Vagina (tissue), 2 donors: ENCODE measurements around the gene A4GALT. TPM values are rescaled to one million over a fixed set of nuclear protein-coding genes. Genes with fewer than 3 reads are reported as not detected.

Source experiments
- DNase-seq, 2 donors: peaks; one replicate each; pipeline ENCODE4 v3.0.0-alpha.2; 2017; ENCODE audit errors: extremely low spot score in 2 of 2
- H3K27ac ChIP-seq: fragments of 200-600 bp; sonication (generic); one replicate; pipeline ENCODE4 v1.5.1; 2019
- H3K27me3 ChIP-seq: fragments of 200-600 bp; sonication (generic); one replicate; pipeline ENCODE4 v1.5.1; 2019
- H3K36me3 ChIP-seq, 2 donors: fragments of 200-600 bp; sonication (generic); one replicate each; pipeline ENCODE4 v1.5.1; 2017 to 2019
- H3K4me1 ChIP-seq: fragments of 200-600 bp; sonication (generic); one replicate; pipeline ENCODE4 v1.5.1; 2019
- H3K4me3 ChIP-seq, 2 donors: fragments of 200-600 bp; sonication (generic); 1 replicate in 1 of 2; 2 replicates in 1 of 2; pipeline ENCODE4 v1.5.1; 2016 to 2019
- H3K9me3 ChIP-seq: fragments of 200-600 bp; sonication (generic); one replicate; pipeline ENCODE4 v1.5.1; 2019
- POLR2A ChIP-seq, 2 donors: fragments of 450-650 bp; IDR thresholded peaks; one replicate each; pipeline ENCODE4 v1.6.1; 2017; ENCODE audit warnings: antibody characterized with exemption in 2 of 2, mild to moderate bottlenecking in 2 of 2, moderate library complexity in 2 of 2
- POLR2AphosphoS5 ChIP-seq, 2 donors: sonication (generic); formaldehyde crosslinking; IDR thresholded peaks; one replicate each; pipeline ENCODE4 v1.9.0; 2017; ENCODE audit warnings: antibody characterized with exemption in 2 of 2, mild to moderate bottlenecking in 2 of 2, low read depth in 1 of 2; ENCODE audit not compliant: insufficient read depth in 1 of 2
- intact Hi-C: fragments of 100-400 bp; cut with DNase I; formaldehyde crosslinking; loops from one replicate; pipeline ENCODE4 v1.15.1; 2023
- total RNA-seq: library from RNA; depleted of rRNA; stranded (reverse); fragments of >200 nt; gene quantifications from one replicate; pipeline ENCODE4 v1.2.3, GENCODE V29; 2016
- TF ChIP-seq, protein P1 (sequence below), 3 experiments: fragments of 450-650 bp in 2 of 3; fragments of 200-600 bp in 1 of 3; sonication (generic) in 1 of 3; IDR thresholded peaks; one replicate each; pipeline ENCODE4 v1.5.1; 2017 to 2019; ENCODE audit warnings: antibody characterized with exemption in 3 of 3, mild to moderate bottlenecking in 2 of 3, moderate library complexity in 2 of 3

A4GALT gene
- total RNA-seq, 1 donor from 2014 or later, result 35.6 TPM

DNA sequence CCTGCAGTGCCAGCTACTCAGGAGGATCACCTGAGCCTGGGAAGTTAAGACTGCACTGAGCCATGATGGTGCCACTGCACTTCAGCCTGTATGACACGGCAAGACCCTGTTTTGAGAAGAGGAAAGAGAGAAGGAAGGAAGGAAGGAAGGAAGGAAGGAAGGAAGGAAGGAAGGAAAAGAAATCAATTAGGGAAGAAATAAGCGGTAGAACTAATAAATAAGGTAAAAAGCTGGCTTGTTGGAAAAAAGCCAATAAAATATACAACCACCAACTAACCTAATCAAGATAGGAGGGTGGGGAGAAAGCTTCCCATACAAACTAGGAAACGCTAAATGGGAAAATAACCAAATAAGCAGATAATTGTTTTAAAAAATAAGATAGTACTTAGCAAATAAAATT, 12.3 kb downstream of the A4GALT start:
- intact Hi-C loops, result no loop called here
- Histone ChIP-seq H3K27ac (no peak overlapping the region), H3K36me3 (peaks cover 0 to 6% of the 10 kb centered on the region in 2 donors), H3K4me1 (peaks cover 37% of the 10 kb centered on the region), H3K9me3 (no peaks in the 10 kb centered on the region), H3K27me3 (no peaks in the 10 kb centered on the region), H3K4me3 (no peak overlapping the region)
- no peak for DNase-seq
- no peak for TF ChIP-seq POLR2AphosphoS5 (IDR thresholded peaks at IDR 0.05; ENCODE audit: insufficient read depth in 1 of 2, low read depth in 1 of 2)
- TF ChIP-seq, protein P1, sequence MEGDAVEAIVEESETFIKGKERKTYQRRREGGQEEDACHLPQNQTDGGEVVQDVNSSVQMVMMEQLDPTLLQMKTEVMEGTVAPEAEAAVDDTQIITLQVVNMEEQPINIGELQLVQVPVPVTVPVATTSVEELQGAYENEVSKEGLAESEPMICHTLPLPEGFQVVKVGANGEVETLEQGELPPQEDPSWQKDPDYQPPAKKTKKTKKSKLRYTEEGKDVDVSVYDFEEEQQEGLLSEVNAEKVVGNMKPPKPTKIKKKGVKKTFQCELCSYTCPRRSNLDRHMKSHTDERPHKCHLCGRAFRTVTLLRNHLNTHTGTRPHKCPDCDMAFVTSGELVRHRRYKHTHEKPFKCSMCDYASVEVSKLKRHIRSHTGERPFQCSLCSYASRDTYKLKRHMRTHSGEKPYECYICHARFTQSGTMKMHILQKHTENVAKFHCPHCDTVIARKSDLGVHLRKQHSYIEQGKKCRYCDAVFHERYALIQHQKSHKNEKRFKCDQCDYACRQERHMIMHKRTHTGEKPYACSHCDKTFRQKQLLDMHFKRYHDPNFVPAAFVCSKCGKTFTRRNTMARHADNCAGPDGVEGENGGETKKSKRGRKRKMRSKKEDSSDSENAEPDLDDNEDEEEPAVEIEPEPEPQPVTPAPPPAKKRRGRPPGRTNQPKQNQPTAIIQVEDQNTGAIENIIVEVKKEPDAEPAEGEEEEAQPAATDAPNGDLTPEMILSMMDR (IDR thresholded peaks at IDR 0.05), result no peak
- no peak for TF ChIP-seq POLR2A (IDR thresholded peaks at IDR 0.05)

DNA sequence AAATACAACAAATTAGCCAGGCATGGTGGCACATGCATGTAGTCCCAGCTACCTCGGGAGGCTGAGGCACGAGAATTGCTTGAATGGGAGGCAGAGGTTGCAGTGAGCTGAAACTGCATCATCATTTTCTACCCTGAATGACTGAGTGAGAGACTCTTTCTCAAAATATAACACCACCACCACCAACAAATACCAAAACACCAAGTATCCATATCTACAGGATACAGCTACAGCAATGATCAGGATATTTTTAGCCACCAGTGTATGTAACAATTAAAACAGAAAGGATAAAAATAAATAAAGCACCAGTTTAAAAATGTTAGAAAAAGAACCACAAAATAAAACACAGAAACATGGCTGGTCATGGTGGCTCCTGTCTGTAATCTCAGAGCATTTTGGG, 13.2 kb downstream of the A4GALT start:
- no peaks in the 10 kb centered on the region for H3K27me3 ChIP-seq
- H3K36me3 ChIP-seq, result no peaks in the 10 kb centered on the region
- DNase-seq, result no peak
- H3K4me1 ChIP-seq, result peaks cover 38% of the 10 kb centered on the region
- H3K4me3 ChIP-seq, result no peak overlapping the region
- intact Hi-C loops, result no loop called here
- no peaks in the 10 kb centered on the region for H3K9me3 ChIP-seq
- no peak overlapping the region for H3K27ac ChIP-seq
- TF ChIP-seq POLR2A (IDR thresholded peaks at IDR 0.05) (no peak), POLR2AphosphoS5 (IDR thresholded peaks at IDR 0.05; ENCODE audit: insufficient read depth in 1 of 2, low read depth in 1 of 2) (no peak)
- TF ChIP-seq, protein P1 (IDR thresholded peaks at IDR 0.05), result no peak

DNA sequence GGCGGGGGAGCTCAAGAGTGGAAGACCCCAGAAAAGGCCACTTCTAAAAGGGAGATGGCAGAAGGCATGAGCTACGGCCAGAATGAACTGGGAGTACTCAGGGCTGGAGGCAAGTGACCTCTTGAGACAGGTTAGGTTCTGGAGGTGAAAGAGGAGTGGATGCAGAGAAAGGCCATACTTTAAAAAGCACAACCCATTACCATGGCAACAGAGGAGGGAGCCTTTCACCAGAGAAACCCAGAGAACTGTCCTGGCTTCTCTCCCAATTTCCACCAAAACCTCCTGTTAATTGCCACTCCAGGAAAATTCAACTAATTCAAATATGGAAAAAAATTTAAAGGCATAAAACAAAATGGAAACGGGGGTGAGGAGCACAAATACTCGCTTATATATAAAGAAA, 15.8 kb downstream of the A4GALT start:
- intact Hi-C loops, result no loop called here
- TF ChIP-seq, protein P1 (IDR thresholded peaks at IDR 0.05), result no peak
- TF ChIP-seq POLR2AphosphoS5 (IDR thresholded peaks at IDR 0.05; ENCODE audit: insufficient read depth in 1 of 2, low read depth in 1 of 2) (no peak), POLR2A (IDR thresholded peaks at IDR 0.05) (no peak)
- Histone ChIP-seq H3K27me3 (no peaks in the 10 kb centered on the region), H3K36me3 (no peaks in the 10 kb centered on the region), H3K9me3 (no peaks in the 10 kb centered on the region), H3K4me1 (peaks cover 51% of the 10 kb centered on the region), H3K4me3 (no peak overlapping the region), H3K27ac (no peak overlapping the region)
- no peak for DNase-seq

DNA sequence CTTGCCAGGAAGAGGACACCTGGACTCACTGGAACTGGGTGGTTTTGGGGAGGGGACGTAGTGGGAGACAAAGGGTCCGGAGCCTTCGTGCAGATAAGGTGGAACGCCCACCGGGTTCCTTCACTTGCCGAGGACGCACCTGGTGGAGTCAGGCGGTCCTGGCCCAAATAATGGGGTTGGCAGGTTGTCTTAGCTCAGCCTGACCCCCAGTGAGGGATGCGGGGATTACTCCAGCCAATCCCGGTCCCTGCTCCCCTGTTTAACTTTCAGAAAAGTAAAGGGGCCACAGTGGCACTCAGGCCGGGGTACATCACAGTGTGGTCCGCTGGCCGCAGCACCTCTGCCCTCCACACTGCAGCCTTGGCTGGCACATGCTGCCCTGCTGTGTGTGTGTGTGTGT, 18.0 kb downstream of the A4GALT start:
- H3K4me1 ChIP-seq, result peaks cover 73% of the 10 kb centered on the region
- no peaks in the 10 kb centered on the region for H3K36me3 ChIP-seq
- TF ChIP-seq, protein P1 (IDR thresholded peaks at IDR 0.05), result no peak
- TF ChIP-seq POLR2A (IDR thresholded peaks at IDR 0.05) (no peak), POLR2AphosphoS5 (IDR thresholded peaks at IDR 0.05; ENCODE audit: insufficient read depth in 1 of 2, low read depth in 1 of 2) (no peak)
- H3K4me3 ChIP-seq, result no peak overlapping the region
- no peaks in the 10 kb centered on the region for H3K9me3 ChIP-seq
- no peaks in the 10 kb centered on the region for H3K27me3 ChIP-seq
- intact Hi-C loops, result no loop called here
- H3K27ac ChIP-seq, result no peak overlapping the region
- DNase-seq, result no peak

DNA sequence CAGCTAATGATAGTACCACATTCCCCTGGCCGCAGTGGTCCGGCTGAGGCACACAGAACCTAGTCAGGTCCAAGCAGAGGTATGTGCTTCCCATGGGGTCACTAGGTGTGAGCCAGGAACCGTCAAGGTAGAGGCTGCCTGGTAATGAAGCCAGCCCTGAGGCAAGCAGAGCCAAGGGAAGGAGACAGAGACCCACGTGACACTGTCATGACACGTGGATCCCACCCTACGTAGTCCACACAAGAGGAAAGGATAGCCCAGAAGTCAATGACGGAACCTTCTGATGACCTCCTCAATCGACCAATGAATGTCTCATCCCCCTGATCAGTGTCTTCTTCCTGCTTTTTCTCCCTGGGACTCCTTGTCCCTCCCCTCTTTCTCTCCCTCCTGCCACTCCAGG, 19.0 kb downstream of the A4GALT start:
- Histone ChIP-seq H3K4me1 (peaks cover 83% of the 10 kb centered on the region), H3K4me3 (no peak overlapping the region)

More for the DNA sequence above, 19.0 kb downstream of the A4GALT start:
- Histone ChIP-seq H3K27ac (peak overlapping the region; percentile 87), H3K27me3 (no peaks in the 10 kb centered on the region), H3K36me3 (no peaks in the 10 kb centered on the region), H3K9me3 (no peaks in the 10 kb centered on the region)
- no peak for DNase-seq
- intact Hi-C loops, result no loop called here
- no peak for TF ChIP-seq POLR2AphosphoS5 (IDR thresholded peaks at IDR 0.05; ENCODE audit: insufficient read depth in 1 of 2, low read depth in 1 of 2)
